Transverse colon (tissue), 3 donors: ENCODE data around the gene FBL.
"Not testable (repeated sequence)": the region's sequence is repeated elsewhere in the genome, so short reads cannot be mapped to it uniquely, and the experiment has no call there.

Experiments
- CTCF ChIP-seq, 5 experiments: fragments of 200-600 bp in 3 of 5; fragments of 450-650 bp in 2 of 5; sonication (generic) in 3 of 5; IDR thresholded peaks; 1 replicate in 2 of 5; 2 replicates in 3 of 5; pipeline ENCODE4 v1.5.1; 2016 to 2017; ENCODE audit warnings: antibody characterized with exemption in 5 of 5, inconsistent platforms in 3 of 5, mild to moderate bottlenecking in 2 of 5, moderate library complexity in 1 of 5
- POLR2A ChIP-seq: fragments of 450-650 bp; IDR thresholded peaks from one replicate; pipeline ENCODE4 v1.6.1; 2016; ENCODE audit warnings: antibody characterized with exemption, mild to moderate bottlenecking, moderate library complexity

- not testable (repeated sequence) for TF ChIP-seq POLR2A; CTCF (IDR thresholded peaks at IDR 0.05)
These were observed 45.7 kb upstream of the FBL start for GRCh38 chr19:39891660-39892505.
